Right hindlimb (tissue), 1 donor: ENCODE results near the gene GMDS.

Experiments
- DNase-seq: peaks from one replicate; pipeline ENCODE4 v3.0.0-alpha.2; 2018

The GMDS gene

DNA sequence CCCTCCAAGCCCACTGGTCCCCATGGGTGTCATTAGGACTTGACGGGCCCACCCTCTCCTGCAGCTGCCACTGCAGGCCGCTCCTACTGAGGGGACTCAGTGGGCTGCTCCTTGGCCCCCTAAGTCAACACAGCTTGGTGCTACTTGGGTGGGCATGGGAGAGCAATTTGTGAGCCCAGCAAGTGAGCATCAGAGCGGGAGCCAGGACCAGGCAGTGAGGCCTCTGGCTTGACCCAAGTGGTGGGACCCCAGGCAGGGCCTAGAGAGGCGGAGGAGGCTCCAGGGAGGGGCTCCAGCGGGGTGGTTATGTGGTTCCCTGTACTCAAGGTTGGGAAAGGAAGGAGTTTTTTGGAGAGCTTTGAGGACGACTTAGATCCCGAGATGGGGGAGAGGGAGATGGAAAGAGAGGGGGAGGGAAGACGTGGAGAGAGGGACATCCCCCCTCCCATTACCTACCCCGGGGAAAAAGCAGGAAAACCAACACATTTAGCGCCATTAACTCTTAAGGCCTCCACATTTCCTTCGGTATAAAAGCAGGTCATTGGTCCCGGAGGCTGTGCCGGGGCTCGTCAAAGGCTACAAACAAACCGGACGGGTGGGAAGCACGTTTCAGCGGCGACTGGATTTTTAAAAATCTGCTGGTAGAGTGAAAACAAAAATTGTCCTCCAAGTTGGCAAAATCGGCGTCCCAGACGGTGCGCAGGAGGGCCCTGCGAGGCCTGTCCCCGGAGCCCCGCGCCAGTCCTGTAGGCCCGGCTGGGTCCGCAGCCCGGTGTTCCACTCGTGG lies 626.9 kb downstream of the GMDS start:
- DNase-seq: no peak

DNA sequence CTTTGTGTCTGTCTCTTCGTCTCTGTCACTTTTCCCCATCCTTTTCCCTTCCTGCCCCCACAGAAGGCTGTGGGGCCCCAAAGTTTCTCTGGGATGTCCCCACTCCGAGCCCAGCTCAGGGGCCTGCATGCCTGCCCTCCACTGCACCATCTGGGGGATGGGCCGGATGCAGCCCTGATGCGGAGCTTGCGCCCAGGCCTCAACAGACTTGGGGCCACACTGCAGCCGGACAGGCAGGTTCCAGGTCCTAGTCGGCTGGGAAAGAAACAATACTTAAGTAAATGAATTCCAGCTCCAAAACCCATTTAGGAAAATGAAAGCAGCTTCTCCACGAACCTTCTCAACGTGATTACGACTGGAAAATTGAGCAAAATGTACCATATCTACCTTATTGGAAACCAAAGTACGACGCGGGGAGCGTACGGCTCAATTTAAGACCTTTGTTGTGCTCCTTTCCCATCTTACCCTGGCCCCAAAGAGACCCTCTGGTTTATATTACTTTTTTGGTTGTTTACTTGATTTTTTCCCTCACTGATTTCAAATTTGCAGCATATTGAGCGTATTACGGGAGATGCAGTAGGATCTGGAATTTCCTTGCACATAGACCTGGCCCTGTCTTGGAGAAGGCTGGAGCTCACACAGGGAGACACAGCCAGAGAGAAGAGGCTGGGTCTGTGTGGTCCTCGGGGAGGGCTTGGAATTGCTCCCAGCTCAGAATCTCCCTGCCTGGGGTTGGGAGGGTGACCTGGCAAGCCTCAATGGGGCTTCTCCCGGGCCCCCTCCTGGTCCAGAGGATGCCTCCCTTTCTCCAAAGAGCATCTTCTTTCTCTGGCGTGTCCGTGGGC lies 627.7 kb downstream of the GMDS start:
- DNase-seq: no peak

DNA sequence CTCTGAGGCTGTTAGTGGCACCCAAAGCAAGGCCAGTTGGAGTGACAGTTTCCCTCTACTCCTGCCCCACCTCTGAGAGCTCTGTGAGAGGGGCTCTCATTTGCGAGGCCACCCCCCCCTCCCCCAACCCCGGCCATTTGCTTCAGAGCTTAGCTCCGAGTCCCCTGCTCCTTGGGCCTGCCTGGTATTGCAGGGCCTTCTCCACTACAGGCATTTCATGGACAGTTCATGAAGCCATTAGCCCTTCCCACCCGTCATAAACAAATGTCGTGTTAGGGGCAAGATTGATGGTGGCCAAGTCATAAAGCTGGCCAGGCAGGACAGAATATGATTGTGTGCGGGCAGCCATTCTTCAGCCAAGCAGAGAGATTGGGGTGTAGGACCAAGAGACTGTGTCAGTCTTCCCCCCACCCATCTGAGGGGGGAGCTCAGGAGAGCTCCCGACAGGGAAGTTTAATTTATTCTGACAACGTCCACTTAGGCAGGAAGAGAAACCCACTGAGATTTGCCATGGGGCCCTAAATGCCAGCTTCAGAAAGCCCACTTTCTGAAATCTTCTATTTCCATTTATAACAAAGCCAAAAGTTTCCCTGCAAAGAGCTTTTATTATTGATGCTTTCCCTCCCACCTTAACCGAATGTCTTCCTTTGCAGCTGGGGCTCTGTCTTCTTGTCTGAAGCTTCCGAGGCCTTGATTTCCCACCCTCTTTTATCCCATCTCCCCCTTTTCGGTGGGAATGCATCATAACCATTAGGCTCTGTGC lies 628.5 kb downstream of the GMDS start:
- DNase-seq: no peak

DNA sequence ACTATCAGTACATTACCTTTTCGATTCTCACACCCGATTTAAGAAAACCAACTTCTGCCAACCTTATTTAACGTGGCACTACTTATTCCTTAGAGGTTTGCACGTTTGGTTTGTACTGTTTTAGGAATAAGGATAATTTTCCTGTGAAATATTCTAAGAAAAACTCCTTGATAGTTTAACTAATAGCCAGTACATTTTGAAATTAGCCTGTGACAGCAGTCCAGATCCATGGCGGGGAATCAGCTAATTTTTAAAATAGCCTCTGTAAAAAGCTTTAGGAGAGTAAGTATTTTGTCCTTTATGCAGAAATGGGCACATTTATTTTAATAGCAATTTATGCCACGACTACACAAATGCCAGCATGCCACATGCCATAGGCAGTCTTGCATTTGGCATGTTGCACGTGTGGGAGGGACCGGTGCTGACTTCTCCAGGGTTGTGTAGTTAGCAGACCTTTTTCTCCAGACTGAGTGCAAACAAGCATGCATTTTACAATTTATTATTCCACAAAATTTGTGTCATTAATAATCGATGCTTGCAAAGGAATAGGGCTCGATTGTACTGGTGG lies 629.5 kb downstream of the GMDS start:
- no peak for DNase-seq

DNA sequence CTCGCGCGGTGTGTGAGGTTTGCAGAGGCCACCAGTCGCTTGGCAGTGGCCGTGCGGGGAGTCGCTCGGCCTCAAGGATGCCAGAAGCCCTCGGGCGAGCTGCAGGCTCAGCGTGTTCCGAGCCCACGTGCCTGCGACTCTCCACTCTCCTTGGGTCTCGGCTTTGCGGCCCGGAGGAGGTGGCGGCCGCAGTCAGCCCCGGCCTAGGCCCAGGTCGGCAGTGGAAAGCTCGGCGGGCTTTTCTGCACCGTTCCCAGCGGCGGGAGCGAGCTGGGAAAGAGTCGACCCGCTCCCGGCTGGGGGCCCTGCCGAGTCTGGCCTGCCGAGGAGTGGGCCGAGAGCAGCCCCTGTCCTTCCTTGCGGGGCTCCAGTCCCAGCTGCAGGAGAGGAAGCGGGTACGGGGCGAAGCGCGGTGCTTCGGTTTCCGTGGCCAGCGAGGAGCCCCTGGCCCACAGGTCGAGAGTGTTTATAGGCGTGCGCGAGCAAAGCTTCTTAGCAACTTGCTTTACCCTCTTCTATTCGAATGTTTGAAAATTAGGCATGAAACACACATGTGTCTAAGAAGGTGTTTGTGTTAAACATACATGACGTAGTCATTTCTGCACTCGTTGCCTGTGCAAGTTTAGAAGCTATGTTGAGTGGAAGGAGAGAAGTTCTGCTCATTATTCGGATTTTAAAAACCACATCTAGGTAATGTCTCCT lies 630.1 kb downstream of the GMDS start:
- no peak for DNase-seq

DNA sequence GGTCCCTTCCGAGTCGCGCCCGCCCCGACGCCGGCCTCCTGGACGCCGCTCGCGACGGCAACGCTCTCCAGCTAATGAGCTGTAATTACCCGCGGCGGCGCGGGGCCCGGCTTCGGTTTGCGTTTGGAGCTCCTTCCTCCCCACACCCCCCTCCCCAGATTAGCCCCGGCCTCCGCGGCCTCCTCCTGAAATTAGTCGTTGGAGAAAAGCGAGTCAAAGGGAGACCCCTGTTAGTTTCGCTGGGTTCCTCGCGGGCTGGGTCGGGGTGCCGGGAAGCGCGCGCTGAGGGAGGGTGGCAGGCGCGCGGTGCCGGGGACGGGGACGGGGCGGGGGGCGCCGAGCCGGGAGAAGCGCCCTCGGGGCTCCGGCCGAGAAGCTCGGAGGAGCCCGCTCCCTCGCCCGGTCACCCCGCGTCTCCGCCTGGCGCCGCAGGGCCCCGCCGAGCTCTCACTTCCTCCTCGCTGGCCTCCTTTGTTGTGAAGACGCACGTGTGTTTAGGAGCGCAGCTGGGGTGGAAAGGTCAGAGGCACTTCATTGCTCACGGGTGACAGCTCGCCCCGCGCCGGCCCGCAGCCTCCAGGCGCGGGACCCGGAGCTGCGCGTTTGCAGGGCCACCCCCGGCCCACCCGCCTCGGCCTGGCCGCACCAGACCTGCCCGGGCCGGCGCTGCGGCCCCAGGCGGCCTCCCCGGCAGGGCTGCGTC lies 630.8 kb downstream of the GMDS start:
- no peak for DNase-seq

DNA sequence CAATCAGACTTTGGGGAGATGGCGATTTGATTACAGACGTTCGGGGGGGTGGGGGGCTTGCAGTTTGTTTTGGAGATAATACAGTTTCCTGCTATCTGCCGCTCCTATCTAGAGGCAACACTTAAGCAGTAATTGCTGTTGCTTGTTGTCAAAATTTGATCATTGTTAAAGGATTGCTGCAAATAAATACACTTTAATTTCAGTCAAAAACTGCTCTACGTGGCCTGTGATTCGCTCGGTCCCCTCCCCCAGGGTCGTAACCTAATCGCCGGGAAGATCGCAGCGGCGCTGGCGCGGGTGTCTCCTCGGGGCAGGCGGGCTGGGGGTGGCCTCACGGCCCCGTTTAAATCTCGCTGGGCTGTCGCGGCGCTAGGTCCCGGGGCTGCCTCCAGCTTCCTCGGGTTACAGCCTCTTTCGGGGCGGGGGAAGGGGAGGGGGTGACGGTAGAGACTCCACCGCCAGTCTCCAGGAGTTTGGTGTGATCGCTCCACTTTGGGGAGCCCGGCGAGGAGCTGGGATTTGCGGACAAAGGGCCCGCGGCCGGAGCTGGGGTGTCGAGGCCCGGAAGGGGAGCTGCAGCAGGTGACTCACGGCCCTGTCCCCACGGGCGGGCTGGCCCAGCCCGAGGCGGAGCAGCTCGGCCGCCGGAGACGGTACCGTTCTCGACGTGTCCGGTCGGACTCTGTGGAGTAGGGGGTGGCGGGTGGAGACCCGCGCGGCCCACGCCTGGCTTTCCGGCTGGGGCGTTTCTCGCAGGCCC lies 631.5 kb downstream of the GMDS start:
- DNase-seq: peak; percentile 75

DNA sequence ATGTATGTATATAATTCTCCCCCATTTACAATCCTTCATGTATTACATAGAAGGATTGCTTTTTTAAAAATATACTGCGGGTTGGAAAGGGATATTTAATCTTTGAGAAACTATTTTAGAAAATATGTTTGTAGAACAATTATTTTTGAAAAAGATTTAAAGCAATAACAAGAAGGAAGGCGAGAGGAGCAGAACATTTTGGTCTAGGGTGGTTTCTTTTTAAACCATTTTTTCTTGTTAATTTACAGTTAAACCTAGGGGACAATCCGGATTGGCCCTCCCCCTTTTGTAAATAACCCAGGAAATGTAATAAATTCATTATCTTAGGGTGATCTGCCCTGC lies 632.1 kb downstream of the GMDS start:
- DNase-seq: no peak

DNA sequence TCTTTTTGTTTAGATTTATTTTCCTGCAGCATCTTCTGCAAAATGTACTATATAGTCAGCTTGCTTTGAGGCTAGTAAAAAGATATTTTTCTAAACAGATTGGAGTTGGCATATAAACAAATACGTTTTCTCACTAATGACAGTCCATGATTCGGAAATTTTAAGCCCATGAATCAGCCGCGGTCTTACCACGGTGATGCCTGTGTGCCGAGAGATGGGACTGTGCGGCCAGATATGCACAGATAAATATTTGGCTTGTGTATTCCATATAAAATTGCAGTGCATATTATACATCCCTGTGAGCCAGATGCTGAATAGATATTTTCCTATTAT lies 632.5 kb downstream of the GMDS start:
- no peak for DNase-seq

DNA sequence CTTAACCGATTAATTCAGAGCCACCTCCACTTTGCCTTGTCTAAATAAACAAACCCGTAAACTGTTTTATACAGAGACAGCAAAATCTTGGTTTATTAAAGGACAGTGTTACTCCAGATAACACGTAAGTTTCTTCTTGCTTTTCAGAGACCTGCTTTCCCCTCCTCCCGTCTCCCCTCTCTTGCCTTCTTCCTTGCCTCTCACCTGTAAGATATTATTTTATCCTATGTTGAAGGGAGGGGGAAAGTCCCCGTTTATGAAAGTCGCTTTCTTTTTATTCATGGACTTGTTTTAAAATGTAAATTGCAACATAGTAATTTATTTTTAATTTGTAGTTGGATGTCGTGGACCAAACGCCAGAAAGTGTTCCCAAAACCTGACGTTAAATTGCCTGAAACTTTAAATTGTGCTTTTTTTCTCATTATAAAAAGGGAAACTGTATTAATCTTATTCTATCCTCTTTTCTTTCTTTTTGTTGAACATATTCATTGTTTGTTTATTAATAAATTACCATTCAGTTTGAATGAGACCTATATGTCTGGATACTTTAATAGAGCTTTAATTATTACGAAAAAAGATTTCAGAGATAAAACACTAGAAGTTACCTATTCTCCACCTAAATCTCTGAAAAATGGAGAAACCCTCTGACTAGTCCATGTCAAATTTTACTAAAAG lies 633.0 kb downstream of the GMDS start:
- DNase-seq: no peak

DNA sequence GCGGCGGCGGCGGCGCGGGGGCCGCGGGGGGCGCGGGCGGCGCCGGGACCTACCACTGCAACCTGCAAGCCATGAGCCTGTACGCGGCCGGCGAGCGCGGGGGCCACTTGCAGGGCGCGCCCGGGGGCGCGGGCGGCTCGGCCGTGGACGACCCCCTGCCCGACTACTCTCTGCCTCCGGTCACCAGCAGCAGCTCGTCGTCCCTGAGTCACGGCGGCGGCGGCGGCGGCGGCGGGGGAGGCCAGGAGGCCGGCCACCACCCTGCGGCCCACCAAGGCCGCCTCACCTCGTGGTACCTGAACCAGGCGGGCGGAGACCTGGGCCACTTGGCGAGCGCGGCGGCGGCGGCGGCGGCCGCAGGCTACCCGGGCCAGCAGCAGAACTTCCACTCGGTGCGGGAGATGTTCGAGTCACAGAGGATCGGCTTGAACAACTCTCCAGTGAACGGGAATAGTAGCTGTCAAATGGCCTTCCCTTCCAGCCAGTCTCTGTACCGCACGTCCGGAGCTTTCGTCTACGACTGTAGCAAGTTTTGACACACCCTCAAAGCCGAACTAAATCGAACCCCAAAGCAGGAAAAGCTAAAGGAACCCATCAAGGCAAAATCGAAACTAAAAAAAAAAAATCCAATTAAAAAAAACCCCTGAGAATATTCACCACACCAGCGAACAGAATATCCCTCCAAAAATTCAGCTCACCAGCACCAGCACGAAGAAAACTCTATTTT lies 633.7 kb downstream of the GMDS start:
- no peak for DNase-seq

DNA sequence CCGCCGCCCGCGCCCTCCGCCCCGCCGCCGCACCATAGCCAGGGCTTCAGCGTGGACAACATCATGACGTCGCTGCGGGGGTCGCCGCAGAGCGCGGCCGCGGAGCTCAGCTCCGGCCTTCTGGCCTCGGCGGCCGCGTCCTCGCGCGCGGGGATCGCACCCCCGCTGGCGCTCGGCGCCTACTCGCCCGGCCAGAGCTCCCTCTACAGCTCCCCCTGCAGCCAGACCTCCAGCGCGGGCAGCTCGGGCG lies 634.2 kb downstream of the GMDS start:
- no peak for DNase-seq

DNA sequence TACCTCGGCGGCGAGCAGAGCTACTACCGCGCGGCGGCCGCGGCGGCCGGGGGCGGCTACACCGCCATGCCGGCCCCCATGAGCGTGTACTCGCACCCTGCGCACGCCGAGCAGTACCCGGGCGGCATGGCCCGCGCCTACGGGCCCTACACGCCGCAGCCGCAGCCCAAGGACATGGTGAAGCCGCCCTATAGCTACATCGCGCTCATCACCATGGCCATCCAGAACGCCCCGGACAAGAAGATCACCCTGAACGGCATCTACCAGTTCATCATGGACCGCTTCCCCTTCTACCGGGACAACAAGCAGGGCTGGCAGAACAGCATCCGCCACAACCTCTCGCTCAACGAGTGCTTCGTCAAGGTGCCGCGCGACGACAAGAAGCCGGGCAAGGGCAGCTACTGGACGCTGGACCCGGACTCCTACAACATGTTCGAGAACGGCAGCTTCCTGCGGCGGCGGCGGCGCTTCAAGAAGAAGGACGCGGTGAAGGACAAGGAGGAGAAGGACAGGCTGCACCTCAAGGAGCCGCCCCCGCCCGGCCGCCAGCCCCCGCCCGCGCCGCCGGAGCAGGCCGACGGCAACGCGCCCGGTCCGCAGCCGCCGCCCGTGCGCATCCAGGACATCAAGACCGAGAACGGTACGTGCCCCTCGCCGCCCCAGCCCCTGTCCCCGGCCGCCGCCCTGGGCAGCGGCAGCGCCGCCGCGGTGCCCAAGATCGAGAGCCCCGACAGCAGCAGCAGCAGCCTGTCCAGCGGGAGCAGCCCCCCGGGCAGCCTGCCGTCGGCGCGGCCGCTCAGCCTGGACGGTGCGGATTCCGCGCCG lies 634.7 kb downstream of the GMDS start:
- DNase-seq: no peak

DNA sequence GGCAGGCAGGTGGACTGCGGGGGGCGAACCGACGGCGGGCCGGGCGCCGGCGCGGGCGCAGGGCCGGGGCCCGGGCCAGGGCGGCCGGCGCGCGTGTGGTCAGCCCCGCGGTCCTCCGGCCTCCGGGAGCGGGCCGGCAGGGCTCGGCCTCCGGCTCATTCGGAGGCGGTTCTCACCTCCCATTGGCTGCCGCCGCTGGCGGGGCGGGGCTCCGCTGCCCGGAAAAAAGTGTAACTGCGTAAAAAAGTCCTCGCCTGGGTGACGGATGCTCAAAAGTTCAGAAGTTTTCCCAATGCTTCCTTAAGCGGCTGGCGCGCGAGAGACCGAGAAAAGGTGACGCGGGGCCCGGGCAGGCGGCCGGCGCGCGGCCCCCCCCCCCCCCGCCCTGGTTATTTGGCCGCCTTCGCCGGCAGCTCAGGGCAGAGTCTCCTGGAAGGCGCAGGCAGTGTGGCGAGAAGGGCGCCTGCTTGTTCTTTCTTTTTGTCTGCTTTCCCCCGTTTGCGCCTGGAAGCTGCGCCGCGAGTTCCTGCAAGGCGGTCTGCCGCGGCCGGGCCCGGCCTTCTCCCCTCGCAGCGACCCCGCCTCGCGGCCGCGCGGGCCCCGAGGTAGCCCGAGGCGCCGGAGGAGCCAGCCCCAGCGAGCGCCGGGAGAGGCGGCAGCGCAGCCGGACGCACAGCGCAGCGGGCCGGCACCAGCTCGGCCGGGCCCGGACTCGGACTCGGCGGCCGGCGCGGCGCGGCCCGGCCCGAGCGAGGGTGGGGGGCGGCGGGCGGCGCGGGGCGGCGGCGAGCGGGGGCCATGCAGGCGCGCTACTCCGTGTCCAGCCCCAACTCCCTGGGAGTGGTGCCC lies 635.5 kb downstream of the GMDS start, which contains the start of gene FOXC1:
Gene FOXC1 (plus strand): TSS at position 268 of the 849 bp plus-strand sequence. CDS start 531 bp downstream, at position 799.
- DNase-seq: peak; percentile 95

DNA sequence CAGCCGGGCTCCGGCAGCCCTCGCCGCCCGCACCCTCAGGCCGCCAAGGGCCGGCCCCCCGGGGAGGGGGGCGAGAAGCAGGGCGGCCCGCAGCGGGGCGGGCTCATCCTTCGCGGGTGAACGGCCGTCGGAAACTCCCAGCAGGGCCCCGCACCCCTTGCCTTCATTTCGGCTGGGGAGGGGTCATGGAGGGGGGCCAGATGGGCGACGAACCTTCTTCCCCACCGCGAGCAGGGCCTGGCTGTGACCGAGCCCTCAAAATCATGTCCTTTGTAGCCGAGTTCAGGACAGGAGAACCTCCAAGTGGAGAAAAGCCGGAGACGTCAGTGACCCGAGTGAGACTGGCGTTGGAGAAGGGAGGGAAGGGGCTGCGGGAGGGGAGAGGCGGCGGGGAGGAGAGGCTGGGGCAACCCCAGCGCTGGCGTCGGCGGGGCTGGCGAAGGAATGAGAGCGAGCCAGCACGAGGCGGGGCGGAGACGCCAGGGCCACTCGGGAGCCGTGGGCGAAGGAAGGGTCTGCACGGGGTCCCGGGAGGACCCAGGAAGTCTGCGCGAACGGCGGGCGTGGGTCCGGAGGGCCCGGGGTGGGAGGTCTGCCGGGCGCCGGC lies 636.3 kb downstream of the GMDS start:
- peak; percentile 73 for DNase-seq

DNA sequence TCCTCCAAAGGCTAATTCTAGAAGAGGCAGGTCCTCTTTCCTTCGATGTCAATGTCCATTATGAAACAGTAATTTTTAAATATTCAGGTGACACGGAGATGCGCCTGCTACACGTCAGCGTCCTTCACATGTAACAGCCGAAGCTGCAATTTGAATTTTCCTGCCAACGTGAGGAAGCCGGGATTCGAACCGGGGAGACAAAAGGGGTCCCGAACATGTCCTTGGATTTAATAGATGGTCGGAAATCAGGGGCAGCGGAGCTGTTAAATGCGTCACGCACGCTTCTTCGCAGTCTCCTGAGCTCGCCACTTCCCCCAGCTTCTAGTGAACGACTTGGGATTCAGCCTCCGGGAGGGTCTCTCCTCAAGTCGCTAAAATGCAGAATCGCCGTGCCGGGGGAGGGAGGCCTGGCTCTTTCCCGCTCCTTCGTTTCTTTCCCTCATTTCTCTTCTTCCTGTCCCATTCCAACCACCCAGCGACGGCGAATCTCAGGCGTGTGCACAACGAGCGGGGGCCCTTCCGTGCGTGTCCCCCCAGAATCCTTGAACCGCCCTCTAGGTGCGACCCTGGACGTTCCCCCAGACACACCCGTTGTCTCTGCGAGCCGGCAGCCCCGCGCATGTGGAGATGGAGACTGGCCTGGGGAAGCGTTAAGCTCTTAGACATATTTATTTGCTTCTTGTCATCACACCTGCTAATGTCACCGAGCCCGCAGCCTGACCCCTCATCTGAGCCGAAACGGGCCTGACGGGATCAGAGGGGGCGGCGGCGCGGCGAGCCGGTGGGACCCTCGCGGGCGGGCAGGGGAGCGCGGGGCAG lies 637.0 kb downstream of the GMDS start:
- peak; percentile 44 for DNase-seq
